Breast epithelium (tissue), 3 donors: ENCODE measurements around the gene POLR2E.
A peak's percentile ranks its signal among the peaks of the same experiment; 100 is the strongest.

Experiments used
- POLR2A ChIP-seq: fragments of 450-650 bp; IDR thresholded peaks from one replicate; pipeline ENCODE4 v1.6.1; 2016; ENCODE audit warnings: antibody characterized with exemption, mild to moderate bottlenecking, moderate library complexity
- POLR2AphosphoS5 ChIP-seq, 3 donors: sonication (generic); formaldehyde crosslinking; IDR thresholded peaks; one replicate each; pipeline ENCODE4 v1.6.1; 2017; ENCODE audit warnings: antibody characterized with exemption in 3 of 3
- TF ChIP-seq, protein P1 (sequence below), 3 donors: fragments of 450-650 bp; IDR thresholded peaks; one replicate each; pipeline ENCODE4 v1.5.1; 2016 to 2017; ENCODE audit warnings: antibody characterized with exemption in 3 of 3, mild to moderate bottlenecking in 3 of 3, moderate library complexity in 3 of 3

- TF ChIP-seq, protein P1, sequence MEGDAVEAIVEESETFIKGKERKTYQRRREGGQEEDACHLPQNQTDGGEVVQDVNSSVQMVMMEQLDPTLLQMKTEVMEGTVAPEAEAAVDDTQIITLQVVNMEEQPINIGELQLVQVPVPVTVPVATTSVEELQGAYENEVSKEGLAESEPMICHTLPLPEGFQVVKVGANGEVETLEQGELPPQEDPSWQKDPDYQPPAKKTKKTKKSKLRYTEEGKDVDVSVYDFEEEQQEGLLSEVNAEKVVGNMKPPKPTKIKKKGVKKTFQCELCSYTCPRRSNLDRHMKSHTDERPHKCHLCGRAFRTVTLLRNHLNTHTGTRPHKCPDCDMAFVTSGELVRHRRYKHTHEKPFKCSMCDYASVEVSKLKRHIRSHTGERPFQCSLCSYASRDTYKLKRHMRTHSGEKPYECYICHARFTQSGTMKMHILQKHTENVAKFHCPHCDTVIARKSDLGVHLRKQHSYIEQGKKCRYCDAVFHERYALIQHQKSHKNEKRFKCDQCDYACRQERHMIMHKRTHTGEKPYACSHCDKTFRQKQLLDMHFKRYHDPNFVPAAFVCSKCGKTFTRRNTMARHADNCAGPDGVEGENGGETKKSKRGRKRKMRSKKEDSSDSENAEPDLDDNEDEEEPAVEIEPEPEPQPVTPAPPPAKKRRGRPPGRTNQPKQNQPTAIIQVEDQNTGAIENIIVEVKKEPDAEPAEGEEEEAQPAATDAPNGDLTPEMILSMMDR (IDR thresholded peaks at IDR 0.05), result peak; percentile 75 to 85 (median 76)
- TF ChIP-seq POLR2A (no peak), POLR2AphosphoS5 (IDR thresholded peaks at IDR 0.05) (no peak)
Observed at GRCh38 chr19:1064661-1065605, 30.2 kb downstream of the POLR2E start.
